Measurements from ENCODE around the gene SIX2.
A peak's percentile ranks its signal among the peaks of the same experiment; 100 is the strongest.

SIX2 gene

DNA sequence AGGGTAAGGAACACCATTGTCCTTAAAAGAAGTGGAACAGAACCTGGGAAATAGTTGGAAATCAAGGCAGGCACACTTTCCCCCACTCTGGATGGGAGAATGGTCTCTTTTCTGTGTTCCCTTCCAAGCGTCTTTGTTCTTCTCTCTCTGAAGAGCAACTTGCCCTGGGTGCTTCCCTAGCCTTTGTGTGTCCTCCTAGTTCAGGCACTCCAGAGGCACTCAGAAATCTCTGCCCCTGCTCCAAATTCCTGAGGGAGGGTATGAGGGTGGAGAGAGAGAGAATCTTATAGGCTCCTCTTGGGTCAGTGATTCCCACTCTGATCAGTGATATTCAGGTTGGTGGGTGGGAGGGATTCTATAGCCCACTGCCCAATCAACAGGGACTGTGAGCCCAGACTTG, 8.8 kb upstream of the SIX2 start:
- DNase-seq: no peak

DNA sequence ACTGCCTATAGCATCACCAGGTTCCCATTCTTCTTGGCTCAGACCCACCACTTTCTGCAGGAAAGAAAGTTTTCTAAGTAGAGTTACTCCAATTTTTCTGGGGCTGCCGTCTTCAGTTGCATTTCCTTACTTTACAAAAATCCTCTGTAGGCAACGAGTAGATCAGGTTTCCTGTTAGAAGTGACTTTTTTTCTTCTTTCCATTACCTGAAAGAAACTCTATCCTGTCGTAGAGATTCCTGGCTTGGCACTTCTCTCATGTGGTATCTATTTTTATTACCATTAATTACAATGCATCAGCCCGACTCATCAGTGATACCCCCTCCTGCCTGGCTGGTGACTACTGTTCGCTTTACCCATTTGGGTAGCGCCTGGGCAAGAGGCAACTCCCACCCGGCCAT, 5.6 kb upstream of the SIX2 start:
- no peak for DNase-seq

GRCh38 chr2:45014016-45014702, 4.9 kb upstream of the SIX2 start:
- peak; percentile 23 for DNase-seq

DNA sequence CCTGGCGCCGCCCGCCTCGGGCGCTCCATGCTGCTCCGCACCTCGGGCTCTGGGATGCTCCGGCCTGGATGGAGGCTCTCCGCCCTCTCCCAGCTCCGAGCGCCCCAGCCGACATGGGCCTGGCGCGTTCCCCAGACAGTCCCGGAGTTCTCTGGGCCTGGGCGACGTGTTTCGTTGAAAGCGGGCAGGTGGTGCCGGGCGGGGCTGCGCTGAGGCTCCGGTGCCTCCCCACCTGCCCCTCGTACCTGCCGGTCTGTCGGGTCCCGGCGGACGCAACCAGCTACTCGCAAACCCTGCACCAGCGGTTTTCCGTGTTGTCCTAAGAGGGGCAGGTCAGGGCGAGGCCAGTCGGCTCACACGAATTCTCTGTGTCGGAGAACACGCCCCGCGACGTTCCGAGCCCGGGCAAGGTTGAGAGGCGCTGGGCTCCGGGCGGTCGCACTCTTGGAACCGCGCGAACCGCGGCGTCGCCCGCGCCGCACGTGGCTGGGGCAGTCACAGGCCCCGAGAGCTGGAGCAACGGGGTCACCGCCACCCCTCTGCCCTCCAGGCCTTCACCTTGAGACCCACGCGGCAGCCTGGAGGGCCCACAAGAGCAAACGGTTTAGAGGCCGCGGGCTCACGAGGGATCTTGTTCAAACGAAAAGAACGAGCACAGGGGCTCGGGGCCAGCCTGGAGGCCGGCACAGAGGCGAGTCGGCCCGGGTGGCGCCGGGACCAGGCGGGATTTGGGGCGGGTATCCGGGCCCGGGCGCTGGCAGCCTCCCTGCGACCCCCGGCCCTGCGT, 4.2 kb upstream of the SIX2 start:
- DNase-seq: no peak

DNA sequence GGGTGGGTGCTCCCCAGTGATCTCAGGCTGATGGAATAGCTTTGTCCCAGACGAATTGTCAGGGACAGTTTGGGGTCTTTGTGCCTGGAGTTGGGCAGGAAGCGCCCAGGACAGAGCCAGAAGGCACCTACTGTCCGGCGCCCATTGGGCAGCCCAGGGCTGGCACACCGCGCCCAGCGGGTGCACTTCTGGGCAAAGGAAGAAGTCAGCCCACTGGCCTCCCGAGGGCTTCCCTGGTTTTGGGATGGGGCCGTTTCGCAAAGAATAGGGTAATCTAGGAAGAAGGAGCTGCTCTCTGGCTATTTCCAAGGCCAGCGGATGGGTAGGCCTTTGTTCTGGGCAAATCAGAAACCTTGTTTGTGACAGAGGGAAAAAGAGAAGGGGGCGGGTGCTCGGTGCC, 3.5 kb upstream of the SIX2 start:
- no peak for DNase-seq

GRCh38 chr2:45011621-45012602, 2.7 kb upstream of the SIX2 start:
- DNase-seq: no peak

GRCh38 chr2:45011121-45011520, 1.9 kb upstream of the SIX2 start:
- DNase-seq: no peak

- DNase-seq: no peak
These were observed 1.4 kb upstream of the SIX2 start for GRCh38 chr2:45010702-45011012.

DNA sequence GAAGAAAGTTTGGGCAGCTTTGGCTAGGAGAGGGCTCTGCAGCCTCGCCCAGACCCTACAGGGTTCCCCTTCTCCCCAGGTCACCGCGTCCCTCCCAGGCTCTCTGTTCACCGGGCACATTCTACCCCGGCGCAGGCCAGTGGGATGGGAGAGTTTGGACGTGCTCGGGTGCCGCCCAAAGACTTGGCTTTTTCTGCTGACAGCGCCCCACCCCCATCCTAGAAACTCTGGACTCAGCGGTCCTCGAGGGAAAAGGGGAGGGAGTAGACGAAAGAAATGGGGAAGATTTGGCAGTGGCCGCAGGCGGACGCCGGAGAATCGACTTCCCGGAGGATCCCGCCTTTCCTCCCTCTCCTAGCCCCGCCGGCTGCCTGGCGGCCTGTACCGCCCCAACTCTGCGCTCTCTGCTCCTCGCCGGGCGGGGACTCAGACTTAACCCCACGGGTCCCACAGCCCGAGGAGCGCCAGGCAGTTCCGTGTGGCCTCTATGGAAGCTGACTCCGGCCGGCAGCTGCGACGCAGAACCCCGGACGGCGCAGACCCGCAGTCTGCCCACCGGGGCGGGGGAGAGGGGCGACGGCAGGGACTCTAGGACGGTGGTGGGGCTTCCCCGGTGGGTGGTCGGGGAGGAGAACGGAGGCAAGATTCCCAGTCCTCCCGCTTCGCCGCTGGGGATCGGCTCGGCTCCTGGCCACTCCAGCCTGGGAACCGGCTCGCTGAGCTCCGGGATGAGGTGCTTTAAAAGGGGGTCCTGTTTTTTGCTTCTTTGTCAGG, 863 bp upstream of the SIX2 start:
- peak; percentile 19 for DNase-seq

DNA sequence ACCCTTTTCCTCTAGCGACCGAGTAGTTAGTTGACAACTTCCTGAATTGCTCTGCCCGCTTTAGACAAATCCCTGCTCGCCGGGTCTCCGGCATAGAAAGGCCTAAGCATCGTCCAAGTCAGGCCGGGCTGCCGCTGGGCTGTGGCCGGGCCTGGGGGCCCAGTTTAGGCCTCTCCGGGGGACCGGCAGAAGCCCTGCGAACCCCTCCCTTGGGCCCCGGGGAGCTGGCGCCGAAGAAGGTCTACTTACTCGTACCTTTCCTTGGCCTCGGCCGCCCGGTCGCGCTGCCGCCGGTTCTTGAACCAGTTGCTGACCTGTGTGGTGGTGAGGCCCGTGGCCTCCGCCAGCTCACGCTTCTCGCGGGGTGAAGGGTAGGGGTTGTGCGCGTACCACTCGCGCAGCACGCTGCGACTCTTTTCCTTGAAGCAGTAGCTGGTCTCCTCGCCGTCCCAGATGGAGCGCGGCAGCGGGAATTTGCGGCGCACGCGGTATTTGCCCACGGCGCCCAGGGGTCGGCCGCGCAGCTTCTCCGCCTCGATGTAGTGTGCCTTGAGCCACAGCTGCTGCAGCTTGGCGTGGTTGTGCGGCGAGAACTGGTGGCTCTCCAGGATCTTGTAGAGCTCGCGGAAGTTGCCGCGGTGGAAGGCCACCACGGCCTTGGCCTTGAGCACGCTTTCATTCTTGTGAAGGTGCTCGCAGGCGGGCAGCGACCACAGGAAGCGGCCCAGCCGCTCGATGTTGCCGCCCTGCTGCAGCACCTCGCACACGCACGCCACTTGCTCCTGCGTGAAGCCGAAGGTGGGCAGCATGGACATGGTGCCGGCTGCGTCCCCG, 739 bp downstream of the SIX2 start:
- no peak for DNase-seq

DNA sequence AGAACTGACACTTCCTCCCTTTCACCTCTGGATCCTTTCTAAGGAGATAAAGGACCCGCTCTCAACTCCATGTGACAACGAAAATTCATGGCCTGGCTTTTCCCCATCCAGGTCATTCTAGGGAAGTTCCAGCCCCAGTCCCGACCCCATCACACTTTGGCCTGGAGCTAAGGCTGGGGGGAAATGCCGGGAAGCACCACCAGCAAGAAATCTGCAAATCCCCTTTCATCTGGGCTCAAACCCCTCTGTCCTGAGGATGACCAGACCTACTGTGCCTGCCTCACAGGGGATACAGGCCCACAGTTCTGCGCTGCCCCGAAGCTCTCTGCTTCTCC, 1.3 kb downstream of the SIX2 start:
- no peak for DNase-seq

DNA sequence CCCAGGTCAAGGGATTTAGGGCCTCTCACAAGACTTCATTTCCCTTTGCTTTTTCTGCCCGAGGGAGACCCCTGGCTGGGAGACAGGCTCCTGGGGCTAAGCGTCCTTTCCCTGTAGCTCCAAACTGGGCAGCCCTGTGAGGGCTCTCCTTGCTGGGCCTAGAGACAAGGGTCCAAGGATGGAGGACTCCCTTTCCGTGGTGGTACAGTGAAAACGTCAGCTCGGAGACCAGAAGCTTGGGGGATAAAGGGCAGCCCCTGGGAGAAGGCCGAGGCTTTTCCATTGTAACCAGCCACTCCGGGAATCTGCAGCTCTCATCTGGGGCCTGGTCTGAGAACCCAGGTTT, 2.3 kb downstream of the SIX2 start:
- DNase-seq: no peak

DNA sequence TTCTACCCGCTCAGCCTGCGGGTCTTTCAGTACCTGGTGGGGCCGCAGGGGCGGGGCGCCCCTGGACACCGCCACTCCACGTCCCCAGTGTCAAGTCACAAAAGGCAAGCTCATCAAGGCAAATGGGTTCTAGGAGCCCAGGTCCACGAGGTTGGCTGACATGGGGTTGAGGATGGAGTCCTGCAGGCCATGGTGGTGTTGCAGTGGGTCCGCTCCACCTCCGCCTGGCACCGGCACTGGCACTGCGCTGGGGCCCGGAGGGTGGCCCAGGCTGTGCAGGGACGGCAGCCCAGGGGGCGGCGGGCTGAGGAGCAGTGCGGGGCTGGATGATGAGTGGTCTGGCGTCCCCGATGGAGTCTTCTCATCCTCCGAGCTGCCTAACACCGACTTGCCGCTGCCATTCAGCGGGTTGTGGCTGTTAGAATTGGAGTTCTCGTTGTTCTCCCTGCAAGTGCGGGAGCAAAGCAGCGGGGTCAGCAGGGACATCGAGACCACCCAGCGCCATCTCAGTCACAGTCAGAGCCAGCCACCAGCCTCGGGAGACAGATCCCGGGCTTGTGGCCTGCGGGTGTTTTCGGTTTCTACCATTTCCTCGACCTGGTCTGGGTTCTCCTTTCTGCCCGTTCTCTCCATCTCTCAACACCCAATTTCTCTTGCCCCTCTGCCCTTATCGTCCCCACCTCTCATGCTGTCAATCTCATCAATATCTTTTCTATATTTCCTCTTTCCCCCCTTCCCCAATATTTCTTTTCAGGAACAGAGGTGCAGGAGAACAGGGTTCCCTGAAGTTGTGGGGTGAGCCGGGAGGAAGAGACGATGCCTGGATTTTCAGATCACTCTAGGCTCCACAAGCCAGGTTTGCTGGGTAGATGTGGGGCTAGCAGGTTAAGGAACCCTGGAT, 3.0 kb downstream of the SIX2 start:
- no peak for DNase-seq

DNA sequence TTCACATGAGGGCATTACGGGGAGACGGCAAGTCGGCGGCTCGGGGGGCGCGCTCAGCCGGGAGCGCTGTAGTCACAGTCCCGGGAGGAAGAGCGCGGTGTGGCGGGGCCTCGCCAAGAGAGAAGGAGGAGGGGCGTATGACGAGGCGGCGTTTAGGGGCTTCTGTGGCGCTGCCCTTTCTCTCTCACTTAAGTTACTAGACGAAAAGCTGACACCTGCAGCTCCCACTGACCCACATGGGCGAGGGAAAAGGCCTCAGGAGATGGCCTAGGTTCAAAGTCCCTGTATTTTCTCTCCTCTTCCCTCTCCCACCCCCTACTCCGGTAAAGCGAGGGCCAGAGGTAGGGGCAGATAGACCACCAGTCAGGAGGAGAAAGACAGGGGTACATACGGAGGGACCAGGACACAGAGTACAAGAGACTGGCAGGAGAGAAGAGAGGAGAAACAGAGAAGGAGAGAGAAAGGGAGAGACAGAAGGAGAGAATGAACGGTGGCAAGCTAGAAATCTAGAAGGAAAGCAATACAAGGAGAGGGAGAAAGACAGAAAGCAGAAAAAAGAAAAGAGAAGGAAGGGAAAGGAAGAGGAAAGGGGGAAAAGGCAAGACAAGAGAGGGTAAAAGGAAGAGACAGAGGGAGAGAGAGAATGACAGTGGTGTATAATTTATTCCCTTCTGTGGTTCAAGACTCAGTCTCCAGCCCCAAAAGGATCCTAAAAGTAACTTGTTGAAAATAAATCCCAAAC, 3.8 kb downstream of the SIX2 start:
- no peak for DNase-seq

- no peak for DNase-seq
These were observed 4.6 kb downstream of the SIX2 start for GRCh38 chr2:45004562-45005191.

DNA sequence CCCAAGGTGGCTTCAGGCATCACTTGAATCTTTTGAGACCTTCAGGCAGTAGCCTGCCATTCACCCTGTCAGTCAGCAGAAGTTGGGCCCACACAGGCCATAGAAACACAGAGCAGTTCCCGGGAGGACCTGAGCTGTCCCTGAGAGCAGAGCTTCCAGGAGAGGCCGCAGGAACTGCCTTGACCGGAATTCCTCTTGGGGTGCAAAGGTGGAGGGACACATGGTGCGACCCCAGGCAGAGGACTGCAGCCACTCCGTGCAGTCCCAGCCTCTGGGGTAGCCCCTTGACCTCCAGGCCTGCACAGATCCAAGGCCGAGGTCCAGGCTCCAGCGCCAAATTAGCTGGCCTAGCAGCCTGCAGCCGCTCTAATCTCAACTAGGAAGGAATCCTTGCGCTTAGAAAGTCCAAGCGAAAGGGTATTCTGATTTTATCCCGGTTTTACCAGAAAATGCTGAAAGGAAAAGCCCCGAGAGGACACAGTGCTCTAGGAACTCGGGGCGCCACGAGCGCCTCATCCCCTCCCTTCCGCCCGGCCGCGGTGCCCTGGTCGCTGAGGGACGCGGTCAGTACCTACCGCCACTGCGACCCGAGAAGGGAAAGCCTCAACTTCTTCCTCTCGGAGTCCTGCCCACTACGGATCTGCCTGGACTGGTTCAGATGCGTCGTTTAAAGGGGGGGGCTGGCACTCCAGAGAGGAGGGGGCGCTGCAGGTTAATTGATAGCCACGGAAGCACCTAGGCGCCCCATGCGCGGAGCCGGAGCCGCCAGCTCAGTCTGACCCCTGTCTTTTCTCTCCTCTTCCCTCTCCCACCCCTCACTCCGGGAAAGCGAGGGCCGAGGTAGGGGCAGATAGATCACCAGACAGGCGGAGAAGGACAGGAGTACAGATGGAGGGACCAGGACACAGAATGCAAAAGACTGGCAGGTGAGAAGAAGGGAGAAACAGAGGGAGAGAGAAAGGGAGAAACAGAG, 5.4 kb downstream of the SIX2 start:
- no peak for DNase-seq

- no peak for DNase-seq
These were observed 6.6 kb downstream of the SIX2 start for GRCh38 chr2:45002686-45003085.

DNA sequence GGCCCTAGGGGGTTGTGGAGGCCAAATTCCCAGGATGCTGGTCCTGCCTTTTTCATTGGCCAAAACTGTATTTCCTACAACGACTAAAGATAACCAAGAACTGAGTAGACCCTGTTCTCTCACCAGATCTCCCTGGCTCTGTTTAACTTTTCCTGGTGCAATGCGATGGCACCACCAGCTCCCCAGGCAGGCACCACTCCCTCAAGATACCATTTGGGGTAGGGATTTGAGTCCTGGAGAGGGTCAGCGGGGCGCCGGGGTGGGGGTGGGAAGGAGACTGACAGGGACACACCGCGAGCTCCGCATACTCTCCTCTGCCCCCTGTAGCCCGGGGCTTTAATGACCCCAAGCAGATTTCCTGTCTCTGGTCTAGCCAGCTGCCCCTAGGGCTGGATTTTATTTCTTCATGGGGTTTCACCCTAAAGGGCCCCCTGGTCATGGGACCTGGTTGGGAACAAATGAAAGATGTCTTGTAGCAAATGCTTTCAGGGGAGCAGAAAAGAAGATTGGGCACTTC, 7.3 kb downstream of the SIX2 start:
- no peak for DNase-seq
